Measurements from ENCODE around the gene CRYBB3. TPM values are rescaled to one million over a fixed set of nuclear protein-coding genes. Genes with fewer than 3 reads are reported as not detected.
"Not testable (repeated sequence)": the region's sequence is repeated elsewhere in the genome, so short reads cannot be mapped to it uniquely, and the experiment has no call there.

The CRYBB3 gene
- total and polyA plus RNA-seq, 9 donors: 0.30 to 0.69 TPM; not detected in 7

- H3K27me3 ChIP-seq: no peaks in the 10 kb centered on the region
- H3K4me1 ChIP-seq (ENCODE audit: insufficient read depth): no peaks in the 10 kb centered on the region
- DNase-seq: no peak
- WGBS, 3 donors: 83 to 88% (median 84%) methylated on average over 6 of the region's 6 CpGs
- no peaks in the 10 kb centered on the region for H3K9me3 ChIP-seq
- no peaks in the 10 kb centered on the region for H3K36me3 ChIP-seq
- H3K4me3 ChIP-seq: no peak overlapping the region
- intact Hi-C loops (cut with DNase I): no loop called here
- TF ChIP-seq EP300 (IDR thresholded peaks at IDR 0.05) (no peak), POLR2A (IDR thresholded peaks at IDR 0.05) (no peak), CTCF (IDR thresholded peaks at IDR 0.05) (no peak)
- no peak overlapping the region for H3K27ac ChIP-seq
Measured at GRCh38 chr22:25236417-25236816, 36.8 kb downstream of the CRYBB3 start.

- H3K4me1 ChIP-seq (ENCODE audit: insufficient read depth): no peaks in the 10 kb centered on the region
- DNase-seq: no peak
- intact Hi-C loops (cut with DNase I): no loop called here
- TF ChIP-seq CTCF (IDR thresholded peaks at IDR 0.05): no peak
- TF ChIP-seq POLR2A (IDR thresholded peaks at IDR 0.05): no peak
- no peak for TF ChIP-seq EP300 (IDR thresholded peaks at IDR 0.05)
- no peaks in the 10 kb centered on the region for H3K36me3 ChIP-seq
- H3K27me3 ChIP-seq: no peaks in the 10 kb centered on the region
- WGBS, 3 donors: 79 to 88% (median 83%) methylated on average over 4 of the region's 4 CpGs
- H3K27ac ChIP-seq: no peak overlapping the region
- no peak overlapping the region for H3K4me3 ChIP-seq
- H3K9me3 ChIP-seq: no peaks in the 10 kb centered on the region
Measured at GRCh38 chr22:25237503-25237902, 37.8 kb downstream of the CRYBB3 start.

GRCh38 chr22:25238058-25238457 lies 38.4 kb downstream of the CRYBB3 start:
- H3K27me3 ChIP-seq; H3K27ac ChIP-seq; H3K4me3 ChIP-seq; H3K9me3 ChIP-seq; H3K4me1 ChIP-seq (ENCODE audit: insufficient read depth); DNase-seq; intact Hi-C loops (cut with DNase I); H3K36me3 ChIP-seq: not testable (repeated sequence)
- 62 to 72% (median 69%) methylated on average over 9 of the region's 9 CpGs for WGBS, 3 donors

GRCh38 chr22:25255169-25255568 lies 55.5 kb downstream of the CRYBB3 start:
- H3K36me3 ChIP-seq; H3K27me3 ChIP-seq; H3K4me3 ChIP-seq; DNase-seq; H3K4me1 ChIP-seq (ENCODE audit: insufficient read depth); intact Hi-C loops (cut with DNase I); H3K9me3 ChIP-seq; H3K27ac ChIP-seq: not testable (repeated sequence)
- WGBS, 3 donors: 64 to 89% (median 65%) methylated on average over 1 of the region's 1 CpG

Small RNAs within 50 kb of the gene (small RNA-seq; reads per million reads assigned to genes)
- not detected for gene Z99916.2

Other genes starting within 250 kb of the CRYBB3 start
- gene KIAA1671, start 247.1 kb upstream of the CRYBB3 start, total RNA-seq: 10 to 100 TPM; 11.7 to 27.9 (median 24.6) TPM
- 10 to 100 TPM in 1 of 2 donors, 1 to 10 TPM in 1; 9.8 to 22.8 TPM for gene KIAA1671, start 247.1 kb upstream of the CRYBB3 start, polyA plus RNA-seq
- gene CRYBB2, start 19.8 kb downstream of the CRYBB3 start, total RNA-seq: under 1 TPM in 2 of 7 donors, not detected in 5; 0.30 to 0.42 TPM
- gene CRYBB2, start 19.8 kb downstream of the CRYBB3 start, polyA plus RNA-seq: under 1 TPM in 1 of 2 donors, not detected in 1; 0.08 TPM